ENCODE data around the gene STX17.

Gene STX17

DNA sequence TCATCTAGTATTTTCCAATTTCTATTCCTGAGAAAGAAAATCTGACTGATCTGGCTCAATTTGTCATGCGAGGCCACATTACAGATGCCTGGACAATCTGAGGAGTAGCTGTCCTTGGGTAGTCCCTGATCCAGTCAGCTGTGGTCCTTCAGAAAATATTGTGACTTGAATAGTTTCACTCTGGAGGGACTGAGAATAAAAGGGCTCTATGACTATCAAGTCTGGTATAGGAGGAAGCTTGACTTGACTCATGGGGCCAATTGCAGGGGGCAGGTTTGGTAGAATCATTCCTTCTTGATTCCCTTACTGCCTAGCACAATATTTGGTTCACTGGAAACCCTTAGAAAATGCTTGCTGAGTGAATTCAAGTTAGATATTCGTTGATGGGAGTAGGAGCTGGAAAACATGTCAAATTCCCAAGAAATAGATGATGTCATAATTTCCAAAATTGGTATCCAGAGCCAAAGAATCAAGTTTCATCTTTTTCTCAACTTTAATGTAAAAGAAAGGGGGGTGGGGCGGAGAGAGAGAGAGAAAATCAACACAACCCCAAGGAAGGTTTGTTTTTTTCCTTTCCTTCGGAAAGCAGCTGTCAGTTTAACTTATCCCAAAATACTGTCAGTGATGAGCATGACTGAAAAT is 32.4 kb upstream of the STX17 start:
- H3K4me1 Mint-ChIP-seq = no peaks in the 10 kb centered on the region
- H3K36me3 Mint-ChIP-seq (ENCODE audit: low read depth) = no peaks in the 10 kb centered on the region
- no peaks in the 10 kb centered on the region for H3K9me3 Mint-ChIP-seq
- no peaks in the 10 kb centered on the region for H3K27me3 Mint-ChIP-seq (ENCODE audit: low read depth)
- H3K27ac Mint-ChIP-seq = no peak overlapping the region
- no peak overlapping the region for H3K4me3 Mint-ChIP-seq
- TF ChIP-seq, protein P1, sequence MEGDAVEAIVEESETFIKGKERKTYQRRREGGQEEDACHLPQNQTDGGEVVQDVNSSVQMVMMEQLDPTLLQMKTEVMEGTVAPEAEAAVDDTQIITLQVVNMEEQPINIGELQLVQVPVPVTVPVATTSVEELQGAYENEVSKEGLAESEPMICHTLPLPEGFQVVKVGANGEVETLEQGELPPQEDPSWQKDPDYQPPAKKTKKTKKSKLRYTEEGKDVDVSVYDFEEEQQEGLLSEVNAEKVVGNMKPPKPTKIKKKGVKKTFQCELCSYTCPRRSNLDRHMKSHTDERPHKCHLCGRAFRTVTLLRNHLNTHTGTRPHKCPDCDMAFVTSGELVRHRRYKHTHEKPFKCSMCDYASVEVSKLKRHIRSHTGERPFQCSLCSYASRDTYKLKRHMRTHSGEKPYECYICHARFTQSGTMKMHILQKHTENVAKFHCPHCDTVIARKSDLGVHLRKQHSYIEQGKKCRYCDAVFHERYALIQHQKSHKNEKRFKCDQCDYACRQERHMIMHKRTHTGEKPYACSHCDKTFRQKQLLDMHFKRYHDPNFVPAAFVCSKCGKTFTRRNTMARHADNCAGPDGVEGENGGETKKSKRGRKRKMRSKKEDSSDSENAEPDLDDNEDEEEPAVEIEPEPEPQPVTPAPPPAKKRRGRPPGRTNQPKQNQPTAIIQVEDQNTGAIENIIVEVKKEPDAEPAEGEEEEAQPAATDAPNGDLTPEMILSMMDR (IDR thresholded peaks at IDR 0.05; ENCODE audit: unreplicated experiment in 3 of 3) = no peak

DNA sequence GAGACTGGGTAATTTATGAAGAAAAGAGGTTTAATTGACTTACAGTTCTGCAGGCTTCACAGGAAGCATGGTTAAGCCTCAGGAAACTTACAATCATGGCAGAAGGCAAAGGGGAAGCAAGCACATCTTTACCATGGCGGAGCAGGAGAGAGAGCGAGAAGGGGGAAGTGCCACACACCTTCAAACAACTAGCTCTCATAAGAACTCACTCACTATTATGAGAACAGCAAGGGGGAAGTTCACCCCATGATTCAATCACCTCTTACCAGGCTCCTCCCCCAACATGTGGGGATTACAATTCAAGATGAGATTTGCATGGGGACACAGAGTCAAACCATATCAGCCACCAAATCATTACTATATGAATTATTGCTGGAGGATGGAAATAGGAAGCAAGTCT is 30.3 kb upstream of the STX17 start:
- Mint-ChIP-seq H3K36me3 (ENCODE audit: low read depth) (no peaks in the 10 kb centered on the region), H3K9me3 (no peaks in the 10 kb centered on the region), H3K4me3 (no peak overlapping the region), H3K27me3 (ENCODE audit: low read depth) (no peaks in the 10 kb centered on the region), H3K4me1 (no peaks in the 10 kb centered on the region), H3K27ac (no peak overlapping the region)
- TF ChIP-seq, protein P1 (IDR thresholded peaks at IDR 0.05; ENCODE audit: unreplicated experiment in 3 of 3) = no peak

DNA sequence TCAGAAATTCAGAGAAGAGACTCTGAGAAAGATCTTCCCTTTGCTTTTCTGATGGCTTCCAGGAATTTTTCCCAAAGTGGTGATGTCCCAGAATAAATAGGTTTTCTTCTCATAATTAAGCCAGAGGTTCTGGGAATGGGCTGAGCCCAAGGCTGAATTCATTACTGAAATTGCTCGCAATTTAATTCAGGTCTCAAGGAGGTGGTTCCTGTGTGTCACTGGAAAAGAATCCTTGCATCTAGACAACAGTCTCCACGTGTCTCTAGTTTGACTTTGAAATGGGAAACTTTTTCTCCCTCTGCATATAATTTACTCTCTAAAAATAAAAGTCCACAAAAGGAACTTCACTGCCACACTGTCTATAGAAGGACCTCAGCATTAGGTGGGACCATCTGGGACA is 27.8 kb upstream of the STX17 start:
- no peaks in the 10 kb centered on the region for H3K4me1 Mint-ChIP-seq
- H3K27ac Mint-ChIP-seq = no peak overlapping the region
- H3K27me3 Mint-ChIP-seq (ENCODE audit: low read depth) = no peaks in the 10 kb centered on the region
- no peaks in the 10 kb centered on the region for H3K9me3 Mint-ChIP-seq
- H3K4me3 Mint-ChIP-seq = no peak overlapping the region
- H3K36me3 Mint-ChIP-seq (ENCODE audit: low read depth) = no peaks in the 10 kb centered on the region
- TF ChIP-seq, protein P1 (IDR thresholded peaks at IDR 0.05; ENCODE audit: unreplicated experiment in 3 of 3) = no peak

DNA sequence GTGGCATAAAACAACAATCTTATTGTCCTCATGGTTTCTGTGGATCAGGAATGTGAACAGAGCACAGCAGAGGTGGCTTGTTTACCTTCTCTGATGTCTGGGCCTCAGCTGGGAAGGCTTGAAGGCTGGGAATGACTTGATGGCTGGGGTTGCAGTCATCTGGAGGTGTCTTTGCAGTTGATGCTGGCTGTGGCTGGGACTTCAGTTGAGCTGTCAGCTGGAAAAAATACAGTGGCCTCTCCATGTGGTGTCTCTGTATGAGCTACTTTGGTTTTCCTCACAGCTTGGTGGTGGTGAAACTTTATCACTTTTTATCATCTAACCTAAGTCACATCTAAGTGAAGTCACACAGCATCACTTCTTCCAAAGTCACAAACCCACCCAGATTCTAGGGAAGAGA is 24.7 kb upstream of the STX17 start:
- H3K4me3 Mint-ChIP-seq = no peak overlapping the region
- H3K27me3 Mint-ChIP-seq (ENCODE audit: low read depth) = no peaks in the 10 kb centered on the region
- H3K36me3 Mint-ChIP-seq (ENCODE audit: low read depth) = no peaks in the 10 kb centered on the region
- no peaks in the 10 kb centered on the region for H3K9me3 Mint-ChIP-seq
- no peaks in the 10 kb centered on the region for H3K4me1 Mint-ChIP-seq
- TF ChIP-seq, protein P1 (IDR thresholded peaks at IDR 0.05; ENCODE audit: unreplicated experiment in 3 of 3) = no peak
- H3K27ac Mint-ChIP-seq = no peak overlapping the region

DNA sequence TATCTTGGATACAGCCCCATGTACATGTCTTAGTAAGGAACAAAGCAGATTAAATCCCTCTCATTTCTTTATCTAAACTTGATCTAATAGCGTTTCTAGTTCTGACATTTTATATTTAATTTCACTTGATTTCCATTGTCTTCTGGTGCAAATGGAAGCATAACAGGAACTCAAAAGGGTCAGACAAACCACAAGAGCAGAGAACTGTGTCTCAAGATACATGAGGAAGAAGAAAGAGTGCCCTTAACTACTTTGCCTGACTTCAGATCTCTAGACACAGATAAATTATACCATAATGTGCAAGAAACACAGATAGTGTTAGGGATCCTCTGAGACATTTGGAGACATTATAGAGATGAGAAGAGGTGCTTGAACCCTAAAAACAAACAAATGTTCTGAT is 20.7 kb upstream of the STX17 start:
- H3K27me3 Mint-ChIP-seq (ENCODE audit: low read depth) = peaks cover 4% of the 10 kb centered on the region
- H3K27ac Mint-ChIP-seq = no peak overlapping the region
- TF ChIP-seq, protein P1 (IDR thresholded peaks at IDR 0.05; ENCODE audit: unreplicated experiment in 3 of 3) = no peak
- H3K4me3 Mint-ChIP-seq = no peak overlapping the region
- no peaks in the 10 kb centered on the region for H3K9me3 Mint-ChIP-seq
- no peaks in the 10 kb centered on the region for H3K36me3 Mint-ChIP-seq (ENCODE audit: low read depth)
- no peaks in the 10 kb centered on the region for H3K4me1 Mint-ChIP-seq

DNA sequence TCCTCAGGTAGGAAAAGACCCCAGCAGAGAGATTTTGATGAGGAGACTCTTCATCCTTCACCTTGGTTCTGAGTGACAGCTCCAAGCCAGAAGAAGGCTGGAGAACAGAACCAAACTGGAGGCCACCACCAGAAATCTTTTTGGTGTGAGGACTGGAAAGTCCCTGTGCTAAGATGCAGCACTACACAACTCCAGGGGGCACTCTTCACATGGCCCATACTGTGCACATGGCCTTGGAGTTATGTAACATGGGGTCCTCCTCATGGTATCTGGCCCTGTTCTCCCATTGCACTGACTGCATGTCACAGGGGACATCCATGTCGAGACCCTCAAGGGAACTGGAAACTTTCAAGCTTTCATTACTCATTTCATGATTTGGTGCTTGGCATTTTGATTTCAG is 17.3 kb upstream of the STX17 start:
- TF ChIP-seq, protein P1 (IDR thresholded peaks at IDR 0.05; ENCODE audit: unreplicated experiment in 3 of 3) = no peak
- Mint-ChIP-seq H3K4me1 (no peaks in the 10 kb centered on the region), H3K27ac (no peak overlapping the region), H3K9me3 (no peaks in the 10 kb centered on the region), H3K27me3 (ENCODE audit: low read depth) (peaks cover 4% of the 10 kb centered on the region), H3K36me3 (ENCODE audit: low read depth) (no peaks in the 10 kb centered on the region), H3K4me3 (no peak overlapping the region)

Data from nephron (organoid).